Measurements from ENCODE around the gene SPRR2G.
"Not testable (repeated sequence)": the region's sequence is repeated elsewhere in the genome, so short reads cannot be mapped to it uniquely, and the experiment has no call there.

SPRR2G gene

DNA sequence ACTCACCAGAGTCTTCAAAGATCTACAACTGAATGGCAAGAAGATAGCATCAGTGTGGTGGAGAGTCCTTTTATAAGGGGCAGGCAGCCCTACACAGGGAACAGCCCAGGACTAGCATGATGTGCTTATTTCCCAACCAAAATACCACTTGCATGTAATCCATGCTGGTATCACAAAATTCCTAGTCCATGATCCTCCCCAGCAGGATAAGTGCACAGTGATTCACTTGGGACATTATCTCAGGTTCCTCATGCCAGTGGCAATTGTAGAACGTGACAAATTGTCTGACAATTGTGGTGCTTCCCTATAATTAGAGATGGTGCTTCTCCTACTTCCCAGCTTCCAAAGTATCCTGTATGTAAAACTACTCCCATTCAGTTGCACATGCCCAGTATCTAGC, at the start of gene SPRR2G:
Gene SPRR2G (minus strand): TSS at position 45 of the 400 bp plus-strand sequence. CDS start 780 bp downstream, outside the sequence.
- no peak for DNase-seq
- intact Hi-C loops (cut with DNase I) = no loop called here

DNA sequence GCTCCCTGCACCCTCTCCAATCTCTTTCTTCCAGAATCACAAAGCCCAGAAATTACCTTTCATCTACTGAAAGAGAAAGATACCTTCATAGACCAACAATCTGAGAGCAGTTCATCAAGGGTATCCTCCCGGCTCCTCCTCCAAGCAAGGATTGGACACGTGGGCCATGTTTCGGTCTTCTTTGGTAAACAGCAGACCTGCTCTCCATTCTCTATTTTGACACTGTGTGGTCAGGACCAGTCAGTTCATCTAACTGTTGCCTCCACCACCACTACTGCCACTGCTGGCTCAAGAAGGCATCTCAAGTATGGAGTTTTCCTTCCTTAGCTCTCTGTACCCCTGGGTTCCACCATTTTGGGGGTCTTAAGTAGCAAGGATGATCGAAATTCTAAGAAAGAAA, 44.5 kb upstream of the SPRR2G start:
- intact Hi-C loops (cut with DNase I) = no loop called here
- DNase-seq = no peak

DNA sequence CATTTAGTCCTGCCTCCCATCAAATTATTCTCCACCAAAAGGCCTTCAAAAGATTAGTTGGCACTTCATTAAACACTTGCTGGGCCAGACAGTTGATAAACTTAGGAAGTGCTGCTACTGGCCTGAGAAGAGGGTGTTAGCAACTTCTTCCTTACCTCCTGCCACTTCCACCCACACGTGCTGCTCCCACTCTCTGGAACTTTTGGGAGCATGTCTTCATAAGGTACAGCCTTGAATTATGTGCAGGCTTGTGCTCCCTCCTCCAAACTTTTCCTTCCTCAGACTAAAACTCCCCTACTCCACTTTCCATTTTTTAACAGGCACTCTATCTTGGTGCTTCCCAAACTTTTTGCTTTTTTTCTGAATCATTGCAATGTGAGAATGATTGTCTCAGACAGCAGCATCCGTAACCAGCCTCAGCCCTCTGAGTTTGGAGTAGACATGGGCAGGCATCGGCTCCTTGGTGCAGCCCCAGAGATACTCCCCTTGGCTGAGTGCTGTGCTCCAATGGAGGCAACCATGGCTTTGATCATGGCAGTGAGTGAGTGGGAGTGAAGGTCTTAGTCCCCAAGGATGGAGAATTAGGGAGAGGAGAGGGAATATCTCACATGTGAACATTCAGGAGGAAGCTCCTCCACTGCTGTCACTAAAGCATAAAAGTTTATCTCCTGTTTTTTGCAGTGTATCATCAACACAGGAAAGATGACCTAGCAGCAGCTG, 43.8 kb upstream of the SPRR2G start:
- intact Hi-C loops (cut with DNase I) = no loop called here
- DNase-seq = peak in 16 of 42 donors; percentile 1 to 58 (median 11)

DNA sequence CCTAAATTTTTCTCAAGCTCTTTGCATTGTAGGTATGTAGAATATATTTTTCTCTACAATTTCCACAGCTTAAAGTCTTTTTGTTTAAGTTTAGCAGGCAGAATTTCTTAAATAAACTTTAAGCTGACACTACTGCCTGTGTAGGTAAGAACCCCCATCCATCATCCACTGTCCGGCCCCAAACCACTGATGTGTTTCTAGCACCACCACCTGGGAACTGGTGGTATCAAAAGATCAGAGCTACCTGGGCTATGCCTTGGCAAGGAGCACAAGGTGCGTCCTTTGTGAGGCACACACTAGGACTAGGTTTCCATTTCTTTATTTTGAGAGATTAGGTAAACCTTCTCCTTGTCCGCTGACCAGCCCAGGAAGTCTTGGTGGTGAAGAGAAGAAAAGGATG, 42.0 kb upstream of the SPRR2G start:
- intact Hi-C loops (cut with DNase I) = no loop called here
- peak in 1 of 42 donors; percentile 13 for DNase-seq

DNA sequence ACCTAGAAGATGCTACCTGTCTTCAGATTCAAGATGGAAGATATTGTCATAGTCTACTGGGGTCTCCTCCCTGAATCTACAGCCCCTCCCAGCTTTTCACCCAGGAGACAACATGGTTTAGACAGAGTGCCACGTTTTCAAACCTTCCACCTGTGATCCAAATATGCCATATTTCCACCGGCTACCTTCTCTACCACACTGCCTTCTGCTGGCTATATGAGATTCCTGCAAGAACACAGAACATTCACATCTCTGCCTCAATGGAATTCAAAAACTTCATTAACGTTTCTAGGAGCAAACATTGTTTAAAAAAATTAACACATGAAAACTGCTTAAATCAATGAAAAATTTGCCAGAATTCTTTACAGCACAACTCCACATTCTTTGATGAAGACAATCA, 39.7 kb upstream of the SPRR2G start:
- no peak for DNase-seq
- intact Hi-C loops (cut with DNase I) = no loop called here

DNA sequence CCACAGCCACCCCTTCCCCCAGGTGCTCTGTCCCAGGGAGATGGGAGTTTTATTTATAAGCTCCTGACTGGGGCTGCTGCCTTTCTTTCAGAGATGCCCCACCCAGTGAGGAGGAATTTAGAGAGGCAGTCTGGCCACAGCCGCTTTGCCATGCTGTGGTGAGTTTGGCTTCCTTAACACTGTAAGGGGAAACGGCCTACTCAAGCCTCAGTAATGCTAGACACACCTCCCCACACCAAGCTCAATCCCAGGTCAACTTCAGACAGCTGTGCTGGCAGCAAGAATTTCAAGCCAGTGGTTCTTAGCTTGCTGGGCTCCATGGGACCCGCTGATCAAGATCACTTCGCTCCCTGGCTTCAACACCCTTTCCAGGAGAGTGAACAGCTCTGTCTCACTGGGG, 37.6 kb upstream of the SPRR2G start:
- intact Hi-C loops (cut with DNase I); DNase-seq: not testable (repeated sequence)

DNA sequence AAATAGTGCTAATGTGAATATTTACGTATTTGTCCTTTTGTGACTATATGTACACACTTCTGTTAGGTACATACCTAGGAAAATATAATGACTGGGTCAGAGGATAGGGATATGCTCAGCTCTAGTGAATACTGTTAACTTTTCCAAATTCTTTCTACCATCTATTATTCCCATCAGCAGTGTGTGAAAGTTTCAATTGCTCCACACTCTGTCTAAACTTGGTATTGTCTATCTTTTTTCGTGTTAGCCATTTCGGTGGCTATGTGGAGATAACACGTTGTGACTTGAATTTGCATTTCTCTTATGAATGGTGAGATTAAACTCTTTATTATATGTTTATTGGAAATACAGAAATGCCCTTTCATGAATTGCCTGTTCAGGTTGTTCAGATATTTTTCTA, 29.9 kb upstream of the SPRR2G start:
- intact Hi-C loops (cut with DNase I) = no loop called here
- DNase-seq = no peak

DNA sequence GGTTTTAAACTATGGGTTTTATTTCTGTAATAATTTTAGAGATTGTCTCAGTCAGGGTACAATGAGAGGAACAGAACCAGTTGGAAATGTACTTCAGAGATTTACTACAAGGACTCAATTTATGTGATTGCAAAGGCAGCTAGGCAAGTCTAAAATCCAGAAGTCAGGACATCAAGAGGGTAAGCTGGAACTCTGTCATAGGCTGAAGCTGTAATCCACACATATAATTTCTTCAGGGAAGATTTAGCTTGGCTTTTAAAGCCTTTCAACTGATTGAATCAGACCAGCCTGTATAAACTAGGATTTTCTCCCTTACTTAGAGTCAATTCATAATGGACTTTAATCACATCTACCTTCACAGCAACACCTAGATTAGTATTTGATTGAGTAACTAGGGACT, 28.2 kb upstream of the SPRR2G start:
- no peak for DNase-seq
- intact Hi-C loops (cut with DNase I) = no loop called here

DNA sequence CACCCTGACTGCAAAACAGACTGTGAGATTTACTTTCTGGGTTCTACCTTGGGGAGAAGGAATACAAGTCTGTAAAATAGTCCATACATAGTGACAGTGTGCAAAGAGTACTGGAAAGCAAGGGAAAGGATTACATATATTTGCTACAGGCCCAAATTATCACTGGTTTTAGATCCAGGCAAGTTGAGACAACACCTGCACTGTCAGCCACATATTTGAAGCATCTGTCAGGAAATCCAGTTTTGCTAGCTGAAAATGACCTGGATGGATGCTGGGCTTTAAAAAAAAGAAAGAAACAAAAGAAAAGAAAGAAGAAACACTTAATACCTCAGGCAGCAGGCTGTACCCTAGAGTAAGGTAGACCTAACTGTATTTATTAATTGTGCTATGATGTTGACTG, 23.9 kb upstream of the SPRR2G start:
- intact Hi-C loops (cut with DNase I) = no loop called here
- DNase-seq = no peak

DNA sequence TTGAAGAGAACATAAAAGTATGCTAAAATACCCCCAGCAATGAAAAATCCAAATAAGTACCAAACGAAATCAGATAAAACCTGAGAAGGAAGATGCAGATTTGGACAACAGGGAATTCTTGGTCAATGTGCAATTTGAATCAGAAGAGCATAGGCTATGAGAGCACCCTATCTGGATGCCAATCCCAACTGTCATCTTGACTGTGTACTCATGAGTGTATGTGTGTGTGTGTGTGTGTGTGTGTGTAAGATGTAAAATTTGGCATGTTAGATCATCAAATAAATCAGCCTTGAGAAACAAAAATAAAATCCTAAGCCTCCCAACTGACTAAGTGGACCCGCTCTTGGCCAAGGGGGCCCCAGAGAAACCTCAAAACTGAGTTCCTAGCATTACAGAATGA, 18.0 kb upstream of the SPRR2G start:
- DNase-seq = no peak
- intact Hi-C loops (cut with DNase I) = no loop called here

DNA sequence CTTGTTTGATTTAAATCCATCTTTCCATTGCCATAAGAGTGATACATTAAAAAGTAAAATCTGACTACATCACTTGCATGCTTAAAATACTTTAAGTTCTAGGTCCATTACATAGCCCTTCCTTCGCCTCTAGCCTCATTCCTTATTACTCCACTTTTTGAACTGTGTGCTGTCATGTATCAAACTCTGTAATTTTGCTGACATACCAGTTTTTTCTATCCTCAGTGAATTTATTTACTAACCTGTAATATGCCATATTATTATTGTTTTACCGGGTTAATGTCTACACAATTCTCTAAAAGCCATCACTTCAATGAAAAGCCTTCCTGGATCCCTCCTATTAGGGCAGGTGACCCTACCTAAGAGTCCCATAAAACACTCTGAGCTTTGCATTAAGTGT, 4.9 kb upstream of the SPRR2G start:
- no peak for DNase-seq
- intact Hi-C loops (cut with DNase I) = no loop called here

DNA sequence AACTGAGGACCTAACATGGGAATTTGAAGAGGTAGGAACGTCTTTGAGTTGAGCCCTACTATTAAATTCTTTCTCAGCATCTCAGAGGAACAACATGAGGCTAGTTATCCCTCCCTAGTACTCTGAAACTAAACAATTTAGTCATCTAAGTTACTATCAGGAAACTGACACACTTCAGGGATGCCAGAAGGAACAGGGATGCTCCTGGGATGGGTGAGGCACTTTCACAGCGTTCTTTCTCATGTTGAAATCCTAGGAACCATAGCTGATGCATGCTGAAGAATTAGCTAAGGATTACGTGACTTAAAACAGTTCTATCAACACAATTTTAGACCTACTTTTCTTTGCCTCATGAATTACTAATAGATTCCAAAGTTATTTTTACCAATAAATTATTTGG, 1.8 kb upstream of the SPRR2G start:
- no peak for DNase-seq
- intact Hi-C loops (cut with DNase I) = no loop called here

DNA sequence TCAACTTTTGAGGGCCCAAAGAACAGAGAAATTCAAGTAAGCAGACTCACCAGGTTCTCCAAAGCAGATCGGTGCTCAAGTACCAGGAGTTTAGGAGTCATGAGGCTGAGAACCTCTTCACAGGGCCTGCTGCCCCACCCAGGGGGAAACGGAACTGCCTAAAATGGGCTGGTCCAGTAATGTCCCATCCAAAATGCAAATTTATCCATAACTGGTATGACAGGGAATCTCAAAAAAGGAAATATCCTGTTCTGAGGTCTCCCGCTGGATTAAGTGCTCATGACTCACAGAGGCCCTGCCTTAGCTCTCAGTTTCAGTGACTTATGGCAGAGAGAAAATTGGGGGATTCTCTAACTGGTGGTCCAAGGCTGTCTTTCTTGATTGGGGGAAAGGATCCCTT, 9.3 kb downstream of the SPRR2G start:
- DNase-seq = no peak
- intact Hi-C loops (cut with DNase I) = no loop called here

DNA sequence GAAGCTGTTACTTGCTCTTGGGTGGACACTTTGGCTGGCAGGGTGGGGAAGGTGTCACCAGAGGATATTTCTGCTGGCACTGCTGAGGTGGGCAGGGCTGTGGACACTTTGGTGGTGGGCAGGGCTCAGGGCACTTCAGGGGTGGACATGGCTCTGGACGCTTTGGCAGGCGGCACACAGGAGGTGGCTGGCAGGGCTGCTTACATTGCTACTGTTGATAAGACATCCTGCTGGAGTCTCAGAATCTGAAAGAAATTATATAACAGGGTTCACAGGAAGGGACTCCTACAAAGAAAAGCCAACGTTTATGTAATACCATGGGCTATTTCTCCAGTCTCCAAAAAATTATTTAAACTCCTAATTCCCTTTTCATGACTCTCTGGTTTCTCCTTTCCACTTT, 10.2 kb downstream of the SPRR2G start:
- intact Hi-C loops (cut with DNase I) = no loop called here
- no peak for DNase-seq

DNA sequence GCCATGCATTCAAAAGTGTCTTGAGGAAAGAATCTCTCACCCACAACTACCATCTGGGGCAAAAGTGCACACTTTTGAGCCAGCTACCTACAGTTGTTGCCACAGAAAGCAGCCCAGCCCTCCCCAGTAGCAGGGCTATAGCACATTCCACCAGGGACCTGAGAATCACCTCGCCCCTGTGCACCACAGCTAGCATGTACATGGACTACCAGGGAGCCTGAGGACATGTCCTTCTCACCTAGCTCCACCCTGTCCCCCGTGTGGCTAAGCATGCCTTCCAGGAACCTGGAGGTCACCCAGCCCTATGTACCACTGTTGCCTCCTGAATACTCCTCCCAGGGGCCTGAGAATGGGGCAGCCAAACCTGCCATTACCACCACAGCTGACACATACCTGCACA, 16.9 kb downstream of the SPRR2G start:
- intact Hi-C loops (cut with DNase I) = no loop called here
- DNase-seq = no peak

DNA sequence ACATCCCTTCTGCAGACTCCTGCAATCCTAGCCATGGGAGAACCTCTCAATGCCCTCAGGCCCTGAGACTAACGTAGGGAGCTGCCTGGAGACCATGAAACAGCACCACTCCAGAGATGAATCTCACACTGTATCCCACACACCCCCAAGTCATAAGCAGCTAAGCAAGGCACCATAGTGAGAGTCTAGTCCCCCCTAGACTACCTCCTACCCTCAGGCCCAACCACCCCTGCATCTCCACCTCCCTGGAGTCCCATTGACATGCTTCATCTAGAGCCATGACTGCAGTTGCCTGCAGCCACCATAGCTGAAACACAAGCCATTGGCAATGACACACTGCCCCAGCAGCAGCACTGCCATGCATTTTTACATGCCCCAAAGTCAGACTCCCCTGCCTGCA, 17.4 kb downstream of the SPRR2G start:
- DNase-seq = no peak
- intact Hi-C loops (cut with DNase I) = no loop called here

DNA sequence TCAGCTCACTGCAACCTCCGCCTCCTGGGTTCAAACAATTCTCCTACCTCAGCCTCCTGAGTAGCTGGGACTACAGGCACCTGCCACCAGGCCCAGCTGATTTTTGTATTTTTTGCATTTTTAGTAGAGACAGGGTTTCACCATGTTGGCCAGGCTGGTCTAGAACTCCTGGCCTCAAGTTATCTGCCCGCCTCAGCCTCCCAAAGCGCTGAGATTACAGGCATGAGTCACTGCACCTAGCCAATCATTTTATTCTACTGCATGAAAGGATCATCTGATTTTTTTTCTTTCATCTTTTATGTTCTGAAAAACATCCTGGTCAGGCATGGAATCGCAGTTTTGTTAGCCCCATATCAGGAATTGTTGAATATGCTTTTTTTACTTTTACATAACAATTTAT, 22.0 kb downstream of the SPRR2G start:
- DNase-seq; intact Hi-C loops (cut with DNase I): not testable (repeated sequence)

DNA sequence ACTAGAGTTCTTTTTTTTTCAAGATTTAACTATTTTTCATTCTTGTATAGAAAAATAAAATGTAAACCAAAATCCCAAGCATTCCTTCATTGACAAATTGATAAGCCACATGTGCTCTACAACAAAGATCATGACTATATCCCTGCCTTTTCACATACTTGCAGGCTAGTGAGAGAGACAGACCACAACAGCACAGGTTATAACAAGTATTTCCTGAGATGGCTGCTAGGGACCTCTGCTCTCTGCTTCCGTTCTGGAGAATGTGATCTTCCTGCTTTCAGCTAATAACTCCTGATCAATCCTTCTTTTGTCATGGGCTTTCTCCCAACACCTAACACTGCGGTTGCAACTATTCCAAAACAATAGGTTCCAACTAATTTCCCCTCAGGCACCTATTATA, 23.4 kb downstream of the SPRR2G start:
- intact Hi-C loops (cut with DNase I) = no loop called here
- no peak for DNase-seq

DNA sequence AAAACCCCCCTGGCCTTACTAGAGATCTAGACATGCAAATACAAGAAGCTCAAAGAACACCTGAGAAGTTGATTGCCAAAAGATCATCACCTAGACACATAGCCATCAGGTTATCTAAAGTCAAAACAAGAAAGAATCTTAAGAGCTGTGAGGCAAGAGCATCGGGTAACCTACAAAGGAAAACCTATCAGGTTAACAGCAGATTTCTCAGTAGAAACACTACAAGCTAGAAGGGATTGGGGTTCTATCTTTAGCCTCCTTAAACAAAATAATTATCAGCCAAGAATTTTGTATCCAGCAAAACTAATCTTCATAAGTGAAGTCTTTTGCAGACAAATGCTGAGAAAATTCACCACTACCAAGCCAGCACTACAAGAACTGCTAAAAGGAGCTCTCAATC, 25.2 kb downstream of the SPRR2G start:
- intact Hi-C loops (cut with DNase I) = no loop called here
- no peak for DNase-seq

DNA sequence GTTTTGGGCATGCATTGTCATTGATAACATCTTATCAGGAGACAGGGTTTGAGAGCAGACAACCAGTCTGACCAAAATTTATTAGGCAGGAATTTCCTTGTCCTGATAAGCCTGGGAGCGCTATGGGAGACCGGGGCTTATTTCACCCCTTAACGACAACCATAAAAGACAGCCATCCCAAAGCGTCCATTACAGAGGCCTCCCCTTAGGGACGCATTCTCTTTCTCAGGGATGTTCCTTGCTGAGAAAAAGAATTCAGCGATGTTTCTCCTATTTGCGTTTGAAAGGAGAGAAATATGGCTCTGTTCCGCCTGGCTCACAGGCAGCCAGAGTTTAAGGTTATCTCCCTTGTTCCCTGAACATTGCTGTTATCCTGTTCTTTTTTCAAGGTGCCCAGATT, 26.9 kb downstream of the SPRR2G start:
- intact Hi-C loops (cut with DNase I); DNase-seq: not testable (repeated sequence)

DNA sequence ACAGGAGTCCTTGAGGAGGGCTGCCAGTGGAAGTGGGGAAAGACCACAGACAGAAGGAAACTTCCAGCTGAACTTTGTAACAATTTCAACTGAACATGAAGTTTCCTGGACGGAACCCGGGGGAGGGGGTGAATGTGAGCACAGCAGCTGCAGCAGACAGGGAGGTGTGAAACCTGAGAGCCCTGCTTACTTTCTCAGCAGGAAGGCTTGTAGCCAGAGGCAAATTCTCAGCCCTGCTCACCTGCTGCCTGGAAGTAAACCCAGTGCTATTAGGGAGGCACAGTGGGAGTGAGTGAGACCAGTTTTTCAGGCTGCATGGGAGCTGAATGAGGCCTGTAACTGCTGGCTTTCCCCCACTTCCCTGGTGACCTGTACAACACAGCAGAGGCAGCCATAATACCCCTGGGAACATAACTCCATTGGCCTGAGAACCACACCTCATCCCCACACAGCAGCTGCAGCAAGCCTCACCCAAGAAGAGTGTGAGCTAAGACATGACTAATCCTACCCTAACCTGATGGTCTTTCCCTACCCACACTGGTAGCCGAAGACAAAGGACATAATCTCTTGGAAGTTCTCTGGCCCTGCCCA, 27.8 kb downstream of the SPRR2G start:
- DNase-seq = no peak

More for the DNA sequence above, 27.8 kb downstream of the SPRR2G start:
- intact Hi-C loops (cut with DNase I) = no loop called here

Measured in head of caudate nucleus (tissue), 42 donors.